Measurements from ENCODE around the gene PSORS1C2.

DNA sequence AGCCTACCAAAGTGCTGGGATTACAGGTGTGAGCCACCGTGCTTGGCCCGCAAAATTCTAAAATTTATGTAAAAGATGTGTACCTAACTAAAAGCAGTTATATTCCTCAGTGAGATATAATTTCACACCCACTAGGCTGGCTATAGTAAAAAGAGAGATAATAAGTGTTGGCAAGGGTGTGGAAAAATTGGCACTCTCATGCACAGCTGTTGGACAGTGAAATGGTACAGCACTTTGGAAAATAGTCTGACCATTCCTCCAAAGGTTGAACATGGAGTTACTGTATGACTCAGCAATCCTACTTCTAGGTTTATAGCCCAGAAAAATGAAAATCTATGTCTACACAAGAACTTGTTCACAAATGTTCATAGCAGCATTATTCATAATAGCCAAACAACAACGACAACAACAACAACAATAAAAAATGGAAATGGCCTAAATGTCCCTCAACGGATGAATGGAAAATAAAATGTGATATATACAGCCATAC lies 40.4 kb downstream of the PSORS1C2 start:
- TF ChIP-seq RXRA (IDR thresholded peaks at IDR 0.05; ENCODE audit: borderline replicate concordance, low read depth): no peak
- no peak for TF ChIP-seq SIN3A (IDR thresholded peaks at IDR 0.05; ENCODE audit: borderline replicate concordance, low read depth, low read length)
- no peak for TF ChIP-seq FOXM1 (IDR thresholded peaks at IDR 0.05; ENCODE audit: low read depth)
- no peak for TF ChIP-seq RAD21 (IDR thresholded peaks at IDR 0.05; ENCODE audit: low read length)
- TF ChIP-seq POLR2AphosphoS5 (IDR thresholded peaks at IDR 0.05; ENCODE audit: low read depth, low read length): no peak
- TF ChIP-seq, protein P1, sequence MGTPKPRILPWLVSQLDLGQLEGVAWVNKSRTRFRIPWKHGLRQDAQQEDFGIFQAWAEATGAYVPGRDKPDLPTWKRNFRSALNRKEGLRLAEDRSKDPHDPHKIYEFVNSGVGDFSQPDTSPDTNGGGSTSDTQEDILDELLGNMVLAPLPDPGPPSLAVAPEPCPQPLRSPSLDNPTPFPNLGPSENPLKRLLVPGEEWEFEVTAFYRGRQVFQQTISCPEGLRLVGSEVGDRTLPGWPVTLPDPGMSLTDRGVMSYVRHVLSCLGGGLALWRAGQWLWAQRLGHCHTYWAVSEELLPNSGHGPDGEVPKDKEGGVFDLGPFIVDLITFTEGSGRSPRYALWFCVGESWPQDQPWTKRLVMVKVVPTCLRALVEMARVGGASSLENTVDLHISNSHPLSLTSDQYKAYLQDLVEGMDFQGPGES (IDR thresholded peaks at IDR 0.05; ENCODE audit: low read depth, low read length): no peak
- TF ChIP-seq, protein P2, sequence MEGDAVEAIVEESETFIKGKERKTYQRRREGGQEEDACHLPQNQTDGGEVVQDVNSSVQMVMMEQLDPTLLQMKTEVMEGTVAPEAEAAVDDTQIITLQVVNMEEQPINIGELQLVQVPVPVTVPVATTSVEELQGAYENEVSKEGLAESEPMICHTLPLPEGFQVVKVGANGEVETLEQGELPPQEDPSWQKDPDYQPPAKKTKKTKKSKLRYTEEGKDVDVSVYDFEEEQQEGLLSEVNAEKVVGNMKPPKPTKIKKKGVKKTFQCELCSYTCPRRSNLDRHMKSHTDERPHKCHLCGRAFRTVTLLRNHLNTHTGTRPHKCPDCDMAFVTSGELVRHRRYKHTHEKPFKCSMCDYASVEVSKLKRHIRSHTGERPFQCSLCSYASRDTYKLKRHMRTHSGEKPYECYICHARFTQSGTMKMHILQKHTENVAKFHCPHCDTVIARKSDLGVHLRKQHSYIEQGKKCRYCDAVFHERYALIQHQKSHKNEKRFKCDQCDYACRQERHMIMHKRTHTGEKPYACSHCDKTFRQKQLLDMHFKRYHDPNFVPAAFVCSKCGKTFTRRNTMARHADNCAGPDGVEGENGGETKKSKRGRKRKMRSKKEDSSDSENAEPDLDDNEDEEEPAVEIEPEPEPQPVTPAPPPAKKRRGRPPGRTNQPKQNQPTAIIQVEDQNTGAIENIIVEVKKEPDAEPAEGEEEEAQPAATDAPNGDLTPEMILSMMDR (IDR thresholded peaks at IDR 0.05): no peak
- TF ChIP-seq EP300 (IDR thresholded peaks at IDR 0.05; ENCODE audit: borderline replicate concordance in 1 of 2, low read depth in 1 of 2, low read length in 1 of 2): no peak
- no peak for TF ChIP-seq EZH2phosphoT487 (IDR thresholded peaks at IDR 0.05; ENCODE audit: borderline replicate concordance, low read depth)
